HCT116 (cell line): ENCODE results near the gene HOXB2. TPM values are rescaled to one million over a fixed set of nuclear protein-coding genes. Genes with fewer than 3 reads are reported as not detected.

ENCODE experiments used
- ATAC-seq: fragments of 200-7000 bp; cut with Tn5 transposase; 2 replicates; pipeline ENCODE4 v1.9.1; 2020; ENCODE audit warnings: mild to moderate bottlenecking, moderate library complexity
- BruUV-seq: library from RNA; stranded (reverse); fragments of 400-500 nt; replicated peaks from 2 replicates; lab custom pipeline; 2021; lab: Mats Ljungman, UMichigan
- CTCF ChIA-PET: fragments of 300-600 bp; sonication (Branson Sonifier 250); formaldehyde crosslinking; loops from one replicate; lab custom pipeline; 2021; ENCODE audit warnings: antibody characterized with exemption; lab: Charles Lee
- POLR2A ChIA-PET: fragments of 300-600, 350-600 bp; sonication (Branson Sonifier 250); formaldehyde crosslinking; loops from one replicate; lab custom pipeline; 2021; ENCODE audit warnings: antibody characterized with exemption; lab: Charles Lee
- RAD21 ChIA-PET, 2 experiments: fragments of 300-600 bp; sonication (Branson Sonifier 250); formaldehyde crosslinking; loops; one replicate each; lab custom pipeline; 2023; ENCODE audit warnings: low total read pairs in 2 of 2; ENCODE audit not compliant: uncharacterized antibody in 2 of 2, unreplicated experiment in 2 of 2, low non-redundant PET in 1 of 2; lab: Charles Lee
- DNase-seq: peaks from one replicate; pipeline ENCODE4 v3.0.0-alpha.2; 2010; ENCODE audit warnings: low read depth, low spot score
- H2AFZ ChIP-seq: fragments of 200-600 bp; shearing (Covaris generic), sonication (generic); 2 replicates; pipeline ENCODE4 v1.6.1; 2017; ENCODE audit warnings: low read depth, mixed run types, mixed read lengths, antibody characterized with exemption, low read length; ENCODE audit not compliant: poor library complexity, severe bottlenecking
- H3K27ac ChIP-seq: 2 replicates; pipeline ENCODE4 v1.5.1; 2012; ENCODE audit warnings: low read depth, low read length
- H3K27me3 ChIP-seq: fragments of 200-600 bp; sonication (generic); 2 replicates; pipeline ENCODE4 v1.6.1; 2016; ENCODE audit warnings: mixed run types, low read length, mixed read lengths; ENCODE audit not compliant: insufficient read depth
- H3K36me3 ChIP-seq, 2 experiments: fragments of 200-500 bp in 1 of 2; fragments of 200-600 bp in 1 of 2; sonication (Bioruptor generic) in 1 of 2; sonication (generic) in 1 of 2; 2 replicates each; pipeline versions ENCODE4 v1.5.1 to v1.6.1; 2014 to 2016; ENCODE audit warnings: low read length in 2 of 2, inconsistent platforms in 1 of 2, mixed read lengths in 1 of 2, mixed run types in 1 of 2; ENCODE audit not compliant: insufficient read depth in 2 of 2, control insufficient read depth in 1 of 2
- H3K4me1 ChIP-seq, 2 experiments: fragments of 200-600 bp in 1 of 2; sonication (generic) in 1 of 2; 2 replicates each; pipeline versions ENCODE4 v1.5.1 to v1.6.1; 2012 to 2017; ENCODE audit warnings: low read length in 2 of 2, inconsistent platforms in 1 of 2, mild to moderate bottlenecking in 1 of 2, mixed read lengths in 1 of 2, mixed run types in 1 of 2, moderate library complexity in 1 of 2; ENCODE audit not compliant: insufficient read depth in 2 of 2, control insufficient read depth in 1 of 2
- H3K4me2 ChIP-seq: fragments of 200-600 bp; sonication (generic); 2 replicates; pipeline ENCODE4 v1.6.1; 2017; ENCODE audit warnings: mixed run types, low read length, mixed read lengths
- H3K4me3 ChIP-seq, 2 experiments: fragments of 200-600 bp in 1 of 2; sonication (generic) in 1 of 2; replicated peaks in 1 of 2; 2 replicates each; pipeline ENCODE4 v1.5.1; 2011 to 2016; ENCODE audit warnings: low read length in 2 of 2, control low read depth in 1 of 2, low read depth in 1 of 2, mild to moderate bottlenecking in 1 of 2, mixed read lengths in 1 of 2, mixed run types in 1 of 2
- H3K79me2 ChIP-seq: fragments of 200-600 bp; sonication (generic); 2 replicates; pipeline ENCODE4 v1.6.1; 2017; ENCODE audit warnings: mild to moderate bottlenecking, mixed run types, low read length, moderate library complexity, mixed read lengths; ENCODE audit not compliant: insufficient read depth
- H3K9ac ChIP-seq: fragments of 200-600 bp; sonication (generic); 2 replicates; pipeline ENCODE4 v1.6.1; 2016; ENCODE audit warnings: low read length, mixed read lengths
- H3K9me2 ChIP-seq: fragments of 200-600 bp; sonication (generic), shearing (Covaris generic); 2 replicates; pipeline ENCODE4 v1.6.1; 2017; ENCODE audit warnings: mixed run types, mild to moderate bottlenecking, moderate library complexity; ENCODE audit not compliant: insufficient read depth
- H3K9me3 ChIP-seq, 2 experiments: fragments of 200-500 bp in 1 of 2; fragments of 200-600 bp in 1 of 2; sonication (Bioruptor generic) in 1 of 2; sonication (generic) in 1 of 2; 2 replicates each; pipeline ENCODE4 v1.6.1; 2014 to 2017; ENCODE audit warnings: low read length in 2 of 2, mixed read lengths in 2 of 2, inconsistent platforms in 1 of 2, low read depth in 1 of 2, mild to moderate bottlenecking in 1 of 2, mixed run types in 1 of 2, moderate library complexity in 1 of 2; ENCODE audit not compliant: control insufficient read depth in 1 of 2, insufficient read depth in 1 of 2
- H4K20me1 ChIP-seq: fragments of 200-600 bp; sonication (generic), shearing (Covaris generic); 2 replicates; pipeline ENCODE4 v1.6.1; 2017; ENCODE audit warnings: mixed run types, mild to moderate bottlenecking, moderate library complexity; ENCODE audit not compliant: insufficient read depth
- CBX3 ChIP-seq: IDR thresholded peaks from 2 replicates; pipeline ENCODE4 v1.6.1; 2012; ENCODE audit warnings: low read depth
- CEBPB ChIP-seq: IDR thresholded peaks from 2 replicates; pipeline ENCODE4 v1.6.1; 2012; ENCODE audit warnings: low read depth
- POLR2A ChIP-seq: IDR thresholded peaks from 2 replicates; pipeline ENCODE4 v1.7.0; 2011; ENCODE audit warnings: borderline replicate concordance; ENCODE audit not compliant: insufficient read depth, insufficient read length; ENCODE audit errors: extremely low read depth
- POLR2AphosphoS5 ChIP-seq: IDR thresholded peaks from 2 replicates; pipeline ENCODE4 v1.6.1; 2011; ENCODE audit warnings: mild to moderate bottlenecking, low read depth, low read length, moderate library complexity
- SP1 ChIP-seq: IDR thresholded peaks from 2 replicates; pipeline ENCODE4 v1.6.1; 2012; ENCODE audit warnings: low read depth
- SRF ChIP-seq: IDR thresholded peaks from 2 replicates; pipeline ENCODE4 v1.6.1; 2012; ENCODE audit warnings: low read depth
- YY1 ChIP-seq: IDR thresholded peaks from 2 replicates; pipeline ENCODE4 v1.6.1; 2011; ENCODE audit warnings: low read length, low read depth, moderate library complexity, mild to moderate bottlenecking; ENCODE audit not compliant: insufficient replicate concordance; ENCODE audit errors: extremely low read depth
- ZNF274 ChIP-seq: fragments of 200-500 bp; sonication (Bioruptor generic); IDR thresholded peaks from 2 replicates; pipeline ENCODE4 v1.6.1; 2014; ENCODE audit warnings: mild to moderate bottlenecking, low read depth, low read length, inconsistent platforms
- intact Hi-C: fragments of 100-400 bp; cut with micrococcal nuclease; formaldehyde crosslinking; loops from 2 replicates; pipeline ENCODE4 v1.10.0; 2022
- total RNA-seq: library from RNA; stranded (reverse); gene quantifications from one replicate; pipeline ENCODE4 v1.2.1, GENCODE V29; 2021; ENCODE audit not compliant: unreplicated experiment
- TF ChIP-seq, protein P1 (sequence below): IDR thresholded peaks from 2 replicates; pipeline ENCODE4 v1.6.1; 2011; ENCODE audit warnings: mild to moderate bottlenecking, low read length, moderate library complexity; ENCODE audit not compliant: insufficient replicate concordance; ENCODE audit errors: extremely low read depth
- TF ChIP-seq, protein P2 (sequence below): IDR thresholded peaks from 2 replicates; pipeline ENCODE4 v1.6.1; 2012
- TF ChIP-seq, protein P3 (sequence below), 3 experiments: fragments of 200-600 bp in 1 of 3; sonication (generic) in 1 of 3; IDR thresholded peaks in 2 of 3; conservative IDR thresholded peaks in 1 of 3; 2 replicates each; pipeline ENCODE4 v1.5.1; 2012 to 2017; ENCODE audit warnings: low read depth in 2 of 3, low read length in 2 of 3, antibody characterized with exemption in 1 of 3, borderline replicate concordance in 1 of 3, control low read depth in 1 of 3, mild to moderate bottlenecking in 1 of 3, mixed read lengths in 1 of 3, mixed run types in 1 of 3, moderate library complexity in 1 of 3; ENCODE audit not compliant: insufficient read depth in 1 of 3

Gene HOXB2
- total RNA-seq, 1 experiment from 2014 or later, result 2.0 TPM

DNA sequence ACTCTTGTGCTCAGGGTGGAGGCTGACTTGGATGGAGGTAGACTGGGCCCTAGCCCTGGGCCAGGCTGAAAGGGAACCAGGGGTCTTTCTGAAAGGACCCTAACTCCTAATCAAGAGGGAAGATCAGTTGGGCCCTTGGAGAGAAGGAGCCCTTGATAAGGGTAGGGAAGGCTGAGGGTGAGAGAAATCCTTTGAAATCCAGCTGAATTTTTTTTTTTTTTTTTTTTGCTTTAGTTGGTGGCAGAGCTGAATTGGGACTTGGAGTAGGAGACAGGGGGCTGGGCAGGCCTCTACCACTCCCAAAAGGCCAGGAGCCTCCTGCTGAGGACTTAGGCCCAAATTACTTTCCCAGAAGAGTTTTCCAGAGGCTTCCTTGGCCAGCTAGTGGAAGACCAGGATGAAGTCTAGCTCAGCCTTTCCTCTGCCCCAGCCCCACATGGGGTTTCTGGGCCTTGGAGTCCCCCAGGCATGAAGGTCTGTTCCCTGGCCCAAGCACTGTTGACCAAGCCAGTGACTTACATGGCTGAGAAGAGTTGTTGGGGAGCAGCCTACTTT is 45.8 kb upstream of the HOXB2 start:
- Histone ChIP-seq H3K36me3 (peaks cover 4 to 18% of the 10 kb centered on the region in 2 experiments; a peak in 3 of 4 replicates), H3K27me3 (no peaks in the 10 kb centered on the region), H4K20me1 (no peaks in the 10 kb centered on the region), H3K4me2 (no peak overlapping the region), H3K79me2 (peaks cover 57% of the 10 kb centered on the region), H3K9me2 (no peaks in the 10 kb centered on the region), H3K4me3 (no peak overlapping the region), H3K9me3 (no peaks in the 10 kb centered on the region), H3K4me1 (peaks cover 11 to 40% of the 10 kb centered on the region in 2 experiments; a peak in 3 of 4 replicates), H3K9ac (no peak overlapping the region), H2AFZ (no peak overlapping the region), H3K27ac (no peak overlapping the region)
- RAD21 ChIA-PET, result interaction anchor here in 1 of 2 experiments (0.9 kb wide), 1 partner anchor 28 kb away, joined by 4 read pairs; no protein-coding TSS in a partner anchor
- ATAC-seq, result no peak
- no TSS peak for BruUV-seq
- intact Hi-C loops, result no loop called here
- CTCF ChIA-PET, result interaction anchor here (0.6 kb wide), 1 partner anchor 329 kb away, joined by 3 read pairs; no protein-coding TSS in a partner anchor
- TF ChIP-seq CEBPB, result no peak
- TF ChIP-seq ZNF274, result no peak
- TF ChIP-seq SRF, result no peak
- TF ChIP-seq, protein P1, sequence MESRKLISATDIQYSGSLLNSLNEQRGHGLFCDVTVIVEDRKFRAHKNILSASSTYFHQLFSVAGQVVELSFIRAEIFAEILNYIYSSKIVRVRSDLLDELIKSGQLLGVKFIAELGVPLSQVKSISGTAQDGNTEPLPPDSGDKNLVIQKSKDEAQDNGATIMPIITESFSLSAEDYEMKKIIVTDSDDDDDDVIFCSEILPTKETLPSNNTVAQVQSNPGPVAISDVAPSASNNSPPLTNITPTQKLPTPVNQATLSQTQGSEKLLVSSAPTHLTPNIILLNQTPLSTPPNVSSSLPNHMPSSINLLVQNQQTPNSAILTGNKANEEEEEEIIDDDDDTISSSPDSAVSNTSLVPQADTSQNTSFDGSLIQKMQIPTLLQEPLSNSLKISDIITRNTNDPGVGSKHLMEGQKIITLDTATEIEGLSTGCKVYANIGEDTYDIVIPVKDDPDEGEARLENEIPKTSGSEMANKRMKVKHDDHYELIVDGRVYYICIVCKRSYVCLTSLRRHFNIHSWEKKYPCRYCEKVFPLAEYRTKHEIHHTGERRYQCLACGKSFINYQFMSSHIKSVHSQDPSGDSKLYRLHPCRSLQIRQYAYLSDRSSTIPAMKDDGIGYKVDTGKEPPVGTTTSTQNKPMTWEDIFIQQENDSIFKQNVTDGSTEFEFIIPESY, result no peak
- no peak for TF ChIP-seq CBX3
- no peak for TF ChIP-seq POLR2A
- TF ChIP-seq POLR2AphosphoS5, result no peak
- TF ChIP-seq, protein P2, sequence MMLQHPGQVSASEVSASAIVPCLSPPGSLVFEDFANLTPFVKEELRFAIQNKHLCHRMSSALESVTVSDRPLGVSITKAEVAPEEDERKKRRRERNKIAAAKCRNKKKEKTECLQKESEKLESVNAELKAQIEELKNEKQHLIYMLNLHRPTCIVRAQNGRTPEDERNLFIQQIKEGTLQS, result no peak
- TF ChIP-seq, protein P3, sequence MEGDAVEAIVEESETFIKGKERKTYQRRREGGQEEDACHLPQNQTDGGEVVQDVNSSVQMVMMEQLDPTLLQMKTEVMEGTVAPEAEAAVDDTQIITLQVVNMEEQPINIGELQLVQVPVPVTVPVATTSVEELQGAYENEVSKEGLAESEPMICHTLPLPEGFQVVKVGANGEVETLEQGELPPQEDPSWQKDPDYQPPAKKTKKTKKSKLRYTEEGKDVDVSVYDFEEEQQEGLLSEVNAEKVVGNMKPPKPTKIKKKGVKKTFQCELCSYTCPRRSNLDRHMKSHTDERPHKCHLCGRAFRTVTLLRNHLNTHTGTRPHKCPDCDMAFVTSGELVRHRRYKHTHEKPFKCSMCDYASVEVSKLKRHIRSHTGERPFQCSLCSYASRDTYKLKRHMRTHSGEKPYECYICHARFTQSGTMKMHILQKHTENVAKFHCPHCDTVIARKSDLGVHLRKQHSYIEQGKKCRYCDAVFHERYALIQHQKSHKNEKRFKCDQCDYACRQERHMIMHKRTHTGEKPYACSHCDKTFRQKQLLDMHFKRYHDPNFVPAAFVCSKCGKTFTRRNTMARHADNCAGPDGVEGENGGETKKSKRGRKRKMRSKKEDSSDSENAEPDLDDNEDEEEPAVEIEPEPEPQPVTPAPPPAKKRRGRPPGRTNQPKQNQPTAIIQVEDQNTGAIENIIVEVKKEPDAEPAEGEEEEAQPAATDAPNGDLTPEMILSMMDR (IDR thresholded peaks at IDR 0.05 in 2 of 3, conservative IDR thresholded peaks at IDR 0.05 in 1 of 3; ENCODE audit: borderline replicate concordance in 1 of 3, insufficient read depth in 1 of 3, low read depth in 2 of 3, low read length in 2 of 3), result no peak
- TF ChIP-seq YY1, result no peak
- no peak for TF ChIP-seq SP1
- POLR2A ChIA-PET, result interaction anchor here (0.8 to 1.7 kb wide), 3 partner anchors 11 to 489 kb away, joined by 3 to 6 read pairs (median 4); partner anchors contain the start of gene CBX1
- no peak for DNase-seq
